H1 (cell line): ENCODE measurements around the gene STAMBPL1. TPM values are rescaled to one million over a fixed set of nuclear protein-coding genes. Genes with fewer than 3 reads are reported as not detected.
A peak's percentile ranks its signal among the peaks of the same experiment; 100 is the strongest.

Experiments
- CTCF ChIA-PET: fragments of 300-600 bp; sonication (Branson Sonifier 250); formaldehyde crosslinking; loops from one replicate; lab custom pipeline; 2021; ENCODE audit not compliant: partially characterized antibody; lab: Charles Lee
- POLR2A ChIA-PET: fragments of 300-600 bp; sonication (Branson Sonifier 250); formaldehyde crosslinking; loops from one replicate; lab custom pipeline; 2021; ENCODE audit warnings: inconsistent platforms; ENCODE audit not compliant: partially characterized antibody; lab: Charles Lee
- DNase-seq, 2 experiments: peaks; one replicate each; pipeline versions ENCODE4 v3.0.0 to v3.0.0-alpha.2; 2010 to 2022; ENCODE audit warnings: low spot score in 2 of 2, low read depth in 1 of 2, mixed read lengths in 1 of 2
- FAIRE-seq: peaks from 2 replicates; lab custom pipeline; 2011; peaks lifted over from hg19 to GRCh38; lab: Jason Lieb, UNC
- H2AFZ ChIP-seq: 2 replicates; pipeline ENCODE4 v1.8.1; 2012; ENCODE audit warnings: low read length, inconsistent platforms
- H2AK5ac ChIP-seq: 2 replicates; pipeline ENCODE4 v1.6.1; 2013; ENCODE audit warnings: low read depth, low read length
- H2BK120ac ChIP-seq: replicated peaks from 2 replicates; pipeline ENCODE3; 2013; ENCODE audit warnings: low read depth, low read length, inconsistent platforms
- H2BK12ac ChIP-seq: 2 replicates; pipeline ENCODE4 v1.6.1; 2013; ENCODE audit warnings: low read depth, low read length
- H2BK15ac ChIP-seq: 2 replicates; pipeline ENCODE4 v1.6.1; 2013; ENCODE audit warnings: low read length
- H2BK20ac ChIP-seq: 2 replicates; pipeline ENCODE4 v1.6.1; 2013; ENCODE audit warnings: low read length
- H2BK5ac ChIP-seq: 2 replicates; pipeline ENCODE4 v1.6.1; 2013; ENCODE audit warnings: low read depth, low read length
- H3K14ac ChIP-seq: 2 replicates; pipeline ENCODE4 v1.6.1; 2013; ENCODE audit warnings: inconsistent platforms; ENCODE audit not compliant: insufficient read length
- H3K18ac ChIP-seq: 2 replicates; pipeline ENCODE4 v1.6.1; 2013; ENCODE audit warnings: low read length; ENCODE audit errors: extremely low read depth
- H3K23ac ChIP-seq: 2 replicates; pipeline ENCODE4 v1.6.1; 2013; ENCODE audit warnings: inconsistent platforms; ENCODE audit not compliant: insufficient read length
- H3K23me2 ChIP-seq: 2 replicates; pipeline ENCODE4 v1.6.1; 2013; ENCODE audit warnings: low read depth, low read length
- H3K27ac ChIP-seq: 2 replicates; pipeline ENCODE4 v1.6.1; 2011; ENCODE audit warnings: low read depth, low read length, inconsistent platforms
- H3K27me3 ChIP-seq, 4 experiments: replicated peaks in 1 of 4; 1 replicate in 1 of 4; 2 replicates in 3 of 4; pipeline versions ENCODE4 v1.6.1 to v1.8.1; 2011 to 2013; ENCODE audit warnings: low read length in 3 of 4, mild to moderate bottlenecking in 3 of 4, inconsistent platforms in 2 of 4, mixed read lengths in 2 of 4, moderate library complexity in 1 of 4; ENCODE audit not compliant: control insufficient read depth in 3 of 4, insufficient read depth in 3 of 4; ENCODE audit errors: extremely low read depth in 1 of 4
- H3K36me3 ChIP-seq, 4 experiments: 2 replicates each; pipeline versions ENCODE4 v1.6.1 to v1.8.1; 2011 to 2013; ENCODE audit warnings: mild to moderate bottlenecking in 4 of 4, low read length in 3 of 4, moderate library complexity in 2 of 4, control low read depth in 1 of 4, inconsistent platforms in 1 of 4; ENCODE audit not compliant: insufficient read depth in 4 of 4, control insufficient read depth in 2 of 4
- H3K4ac ChIP-seq: replicated peaks from 2 replicates; pipeline ENCODE3; 2013; ENCODE audit warnings: low read length, low read depth, mixed read lengths, inconsistent platforms; ENCODE audit not compliant: insufficient read length
- H3K4me1 ChIP-seq, 4 experiments: replicated peaks in 1 of 4; 1 replicate in 1 of 4; 2 replicates in 3 of 4; pipeline versions ENCODE4 v1.6.1 to v1.8.1; 2011 to 2013; ENCODE audit warnings: low read length in 3 of 4, inconsistent platforms in 2 of 4, mixed read lengths in 1 of 4; ENCODE audit not compliant: insufficient read depth in 4 of 4, control insufficient read depth in 3 of 4
- H3K4me2 ChIP-seq, 2 experiments: 2 replicates each; pipeline versions ENCODE4 v1.6.1 to v1.8.1; 2011 to 2013; ENCODE audit warnings: low read depth in 2 of 2, low read length in 2 of 2, control low read depth in 1 of 2, inconsistent platforms in 1 of 2, mild to moderate bottlenecking in 1 of 2; ENCODE audit not compliant: insufficient read depth in 1 of 2
- H3K4me3 ChIP-seq, 4 experiments: fragments of 200-600, 300-600 bp in 1 of 4; sonication (generic), shearing (Covaris generic), sonication (Bioruptor Twin) in 1 of 4; 2 replicates each; pipeline versions ENCODE4 v1.5.1 to v1.8.1; 2011 to 2016; ENCODE audit warnings: low read length in 4 of 4, low read depth in 3 of 4, control low read depth in 2 of 4, inconsistent platforms in 2 of 4, mild to moderate bottlenecking in 2 of 4, mixed read lengths in 1 of 4, moderate library complexity in 1 of 4; ENCODE audit not compliant: insufficient read depth in 2 of 4; ENCODE audit errors: extremely low read depth in 1 of 4
- H3K56ac ChIP-seq: replicated peaks from 2 replicates; pipeline ENCODE3; 2013; ENCODE audit warnings: low read depth, mild to moderate bottlenecking, mixed read lengths, low read length, inconsistent platforms; ENCODE audit not compliant: insufficient read length
- H3K79me1 ChIP-seq: 2 replicates; pipeline ENCODE4 v1.6.1; 2013; ENCODE audit warnings: low read depth, low read length, control low read depth
- H3K79me2 ChIP-seq, 2 experiments: 2 replicates each; pipeline versions ENCODE4 v1.6.1 to v1.8.1; 2012 to 2013; ENCODE audit warnings: low read length in 2 of 2, mild to moderate bottlenecking in 2 of 2, inconsistent platforms in 1 of 2; ENCODE audit not compliant: insufficient read depth in 2 of 2, control insufficient read depth in 1 of 2
- H3K9ac ChIP-seq, 4 experiments: replicated peaks in 1 of 4; 1 replicate in 1 of 4; 2 replicates in 3 of 4; pipeline versions ENCODE4 v1.6.1 to v1.8.1; 2011 to 2013; ENCODE audit warnings: low read depth in 3 of 4, low read length in 3 of 4, control low read depth in 2 of 4, mild to moderate bottlenecking in 2 of 4, moderate library complexity in 2 of 4, inconsistent platforms in 1 of 4; ENCODE audit errors: extremely low read depth in 1 of 4
- H3K9me3 ChIP-seq, 2 experiments: 2 replicates each; pipeline versions ENCODE4 v1.6.1 to v1.8.1; 2012 to 2013; ENCODE audit warnings: mild to moderate bottlenecking in 2 of 2, moderate library complexity in 2 of 2, control low read depth in 1 of 2, inconsistent platforms in 1 of 2, low read depth in 1 of 2, low read length in 1 of 2, mixed read lengths in 1 of 2; ENCODE audit not compliant: insufficient read depth in 2 of 2
- H4K20me1 ChIP-seq, 2 experiments: replicated peaks in 1 of 2; 2 replicates each; pipeline versions ENCODE3 to v1.8.1; 2011 to 2013; ENCODE audit warnings: inconsistent platforms in 2 of 2, low read length in 2 of 2, mild to moderate bottlenecking in 1 of 2; ENCODE audit not compliant: insufficient read depth in 2 of 2, control insufficient read depth in 1 of 2
- H4K5ac ChIP-seq: 2 replicates; pipeline ENCODE4 v1.6.1; 2013; ENCODE audit warnings: low read length, low read depth, mixed read lengths, inconsistent platforms; ENCODE audit not compliant: insufficient read length
- H4K8ac ChIP-seq: 2 replicates; pipeline ENCODE4 v1.8.0; 2013; ENCODE audit warnings: mild to moderate bottlenecking, moderate library complexity, low read length, inconsistent platforms; ENCODE audit not compliant: insufficient read depth; ENCODE audit errors: extremely low read depth
- H4K91ac ChIP-seq: replicated peaks from 2 replicates; pipeline ENCODE3; 2013; ENCODE audit warnings: low read length, mixed read lengths, inconsistent platforms; ENCODE audit not compliant: insufficient read length
- CHD2 ChIP-seq: IDR thresholded peaks from 2 replicates; pipeline ENCODE4 v1.6.1; 2012; ENCODE audit warnings: low read length, improper control_type of control experiment
- FOSL1 ChIP-seq: IDR thresholded peaks from 2 replicates; pipeline ENCODE4 v1.6.1; 2011; ENCODE audit warnings: mild to moderate bottlenecking, low read depth, low read length, moderate library complexity; ENCODE audit not compliant: insufficient read depth
- JUND ChIP-seq: IDR thresholded peaks from 2 replicates; pipeline ENCODE4 v1.6.1; 2011; ENCODE audit warnings: mild to moderate bottlenecking, improper control_type of control experiment, low read length
- POU5F1 ChIP-seq: IDR thresholded peaks from 2 replicates; pipeline ENCODE4 v1.6.1; 2011; ENCODE audit warnings: low read depth, mild to moderate bottlenecking, low read length, moderate library complexity
- WGBS, 2 experiments: shearing (Covaris generic) in 1 of 2; methylation state at CpG; one replicate each; pipeline versions ENCODE4 v1.1.6 to v1.1.7; 2013 to 2015; ENCODE audit warnings: low lambda C conversion rate in 2 of 2, mixed read lengths in 2 of 2, inconsistent platforms in 1 of 2, low coverage in 1 of 2, missing lambda C conversion rate in 1 of 2; ENCODE audit not compliant: insufficient replicate concordance in 2 of 2, insufficient coverage in 1 of 2, insufficient read length in 1 of 2; ENCODE audit errors: extremely low coverage in 1 of 2, missing lambda C conversion rate in 1 of 2; 5-methylcytosine and 5-hydroxymethylcytosine counted together
- polyA plus RNA-seq, 7 experiments: library from polyadenylated mRNA; depleted of rRNA in 3 of 7; stranded (reverse) in 5 of 7; unstranded in 2 of 7; fragments of >200 nt in 5 of 7; fragments of 200-250 nt in 2 of 7; gene quantifications; 1 replicate in 5 of 7; 2 replicates in 1 of 7; 4 replicates in 1 of 7; pipeline versions ENCODE4 v1.2.1 to v1.2.3, GENCODE V29; 2011 to 2013; ENCODE audit warnings: missing spikeins in 2 of 7, mixed read lengths in 2 of 7
- total RNA-seq: library from RNA; stranded (reverse); fragmentation: NEBNext Ultra II Directional; extraction: Animal tissue kit (Norgen Biotek cat#: 25700); gene quantifications from 2 replicates; pipeline ENCODE4 v1.2.1, GENCODE V29; 2021

Gene STAMBPL1
- total and polyA plus RNA-seq, 2 of the 8 experiments (the other 6 are each of a cell fraction or from before 2014, with no cell fraction given), result 5.5 TPM

DNA sequence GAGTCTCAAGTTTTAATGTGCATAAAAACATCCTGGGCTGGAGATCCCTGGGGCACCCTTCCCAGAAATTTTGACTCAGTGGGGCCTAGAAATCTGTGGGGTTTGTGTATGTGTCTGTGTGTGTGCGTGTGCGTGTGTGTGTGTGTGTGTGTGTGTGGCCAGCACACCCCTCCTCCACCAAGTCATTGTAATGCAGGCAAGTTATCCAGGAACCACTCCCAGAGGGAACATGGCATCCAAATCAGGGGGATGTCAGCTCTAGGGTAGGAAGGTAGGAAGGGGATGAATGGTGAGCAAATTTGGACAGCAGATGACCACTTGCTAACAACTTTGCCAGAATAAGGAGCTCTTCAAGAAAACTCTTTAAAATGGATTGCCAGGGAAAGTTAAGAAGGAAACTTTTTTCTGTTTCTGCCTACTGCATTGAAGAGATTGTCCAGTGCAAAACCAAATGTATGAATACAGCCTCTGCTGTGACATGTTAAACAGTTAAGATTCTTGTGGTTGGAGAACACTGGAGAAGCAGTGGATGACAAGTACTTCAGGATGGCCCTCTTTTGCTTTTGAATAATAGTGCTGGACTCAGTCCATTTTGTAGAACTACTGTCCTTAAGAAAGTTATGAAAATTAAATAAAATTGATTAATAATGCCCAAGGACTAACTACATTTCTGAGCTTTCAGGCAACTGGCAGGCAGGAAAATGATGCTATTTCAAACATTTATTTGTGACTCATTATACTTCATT is 12.3 kb downstream of the STAMBPL1 start:
- Histone ChIP-seq H3K4me3 (no peak overlapping the region), H3K18ac (no peak overlapping the region), H3K4me2 (peak overlapping the region in 1 of 2 experiments; percentile 22; a peak in 1 of 4 replicates), H2BK120ac (no peak overlapping the region), H2AFZ (peak overlapping the region; percentile 38), H2BK15ac (no peak overlapping the region), H3K23me2 (no peaks in the 10 kb centered on the region; the same call in 1 of the 2 replicates), H3K79me2 (no peaks in the 10 kb centered on the region), H3K9me3 (no peaks in the 10 kb centered on the region), H3K56ac (no peak overlapping the region), H3K9ac (no peak overlapping the region), H3K23ac (no peak overlapping the region), H2BK12ac (no peak overlapping the region), H2BK20ac (no peak overlapping the region), H3K36me3 (no peaks in the 10 kb centered on the region), H3K79me1 (no peaks in the 10 kb centered on the region), H3K4me1 (peaks cover 0 to 8% (median 3%) of the 10 kb centered on the region in 4 experiments; a peak in 3 of 7 replicates), H3K14ac (no peak overlapping the region), H2AK5ac (no peak overlapping the region), H3K4ac (no peak overlapping the region), H3K27ac (no peak overlapping the region), H4K5ac (no peak overlapping the region), H3K27me3 (no peaks in the 10 kb centered on the region), H2BK5ac (no peak overlapping the region), H4K20me1 (no peaks in the 10 kb centered on the region), H4K91ac (no peak overlapping the region), H4K8ac (no peak overlapping the region)
- FAIRE-seq, result no peak
- ChIA-PET POLR2A (interaction anchor here (0.9 kb wide), 1 partner anchor 305 kb away, joined by 3 read pairs; no protein-coding TSS in a partner anchor), CTCF (interaction anchor here (0.6 to 1.5 kb wide), 4 partner anchors 38 to 164 kb away, joined by 3 to 6 read pairs (median 3); no protein-coding TSS in a partner anchor)
- TF ChIP-seq POU5F1 (0 out of 2 replicates have a peak, but pooled peaks have one; percentile 54), JUND (no peak), CHD2 (0 out of 2 replicates have a peak, but pooled peaks have one; percentile 9), FOSL1 (0 out of 2 replicates have a peak, but pooled peaks have one; percentile 52)
- DNase-seq, result no peak
- WGBS, 2 experiments, result 78% methylated on average over 2 of the region's 2 CpGs; no CpG with 5 or more reads in 1 of the 2 experiments
